ENCODE measurements around the gene CRTC1.

GRCh38 chr19:18831524-18832305, 148.2 kb downstream of the CRTC1 start, which contains the start of gene UPF1:
- TF ChIP-seq CTCF (IDR thresholded peaks at IDR 0.05): no peak
- 0 out of 2 replicates have a peak, but pooled peaks have one; percentile 9 for TF ChIP-seq NFYB (CRISPR knock-in tag; conservative IDR thresholded peaks at IDR 0.05; ENCODE audit: low read depth)
- TF ChIP-seq JUN (CRISPR knock-in tag; IDR thresholded peaks at IDR 0.05): peak; percentile 88
- TF ChIP-seq ZNF416 (CRISPR knock-in tag; IDR thresholded peaks at IDR 0.05): no peak
- no peak for TF ChIP-seq NR2C2 (CRISPR knock-in tag; IDR thresholded peaks at IDR 0.05)
- TF ChIP-seq, protein P1, sequence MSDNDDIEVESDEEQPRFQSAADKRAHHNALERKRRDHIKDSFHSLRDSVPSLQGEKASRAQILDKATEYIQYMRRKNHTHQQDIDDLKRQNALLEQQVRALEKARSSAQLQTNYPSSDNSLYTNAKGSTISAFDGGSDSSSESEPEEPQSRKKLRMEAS (CRISPR knock-in tag; IDR thresholded peaks at IDR 0.05): no peak
- TF ChIP-seq, protein P2, sequence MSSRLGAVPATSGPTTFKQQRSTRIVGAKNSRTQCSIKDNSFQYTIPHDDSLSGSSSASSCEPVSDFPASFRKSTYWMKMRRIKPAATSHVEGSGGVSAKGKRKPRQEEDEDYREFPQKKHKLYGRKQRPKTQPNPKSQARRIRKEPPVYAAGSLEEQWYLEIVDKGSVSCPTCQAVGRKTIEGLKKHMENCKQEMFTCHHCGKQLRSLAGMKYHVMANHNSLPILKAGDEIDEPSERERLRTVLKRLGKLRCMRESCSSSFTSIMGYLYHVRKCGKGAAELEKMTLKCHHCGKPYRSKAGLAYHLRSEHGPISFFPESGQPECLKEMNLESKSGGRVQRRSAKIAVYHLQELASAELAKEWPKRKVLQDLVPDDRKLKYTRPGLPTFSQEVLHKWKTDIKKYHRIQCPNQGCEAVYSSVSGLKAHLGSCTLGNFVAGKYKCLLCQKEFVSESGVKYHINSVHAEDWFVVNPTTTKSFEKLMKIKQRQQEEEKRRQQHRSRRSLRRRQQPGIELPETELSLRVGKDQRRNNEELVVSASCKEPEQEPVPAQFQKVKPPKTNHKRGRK (CRISPR knock-in tag; IDR thresholded peaks at IDR 0.05; ENCODE audit: borderline replicate concordance): no peak
- peak; percentile 82 for TF ChIP-seq FOXP1 (CRISPR knock-in tag; IDR thresholded peaks at IDR 0.05; ENCODE audit: borderline replicate concordance)
- TF ChIP-seq ZNF263 (CRISPR knock-in tag; IDR thresholded peaks at IDR 0.05; ENCODE audit: low read depth): no peak
- TF ChIP-seq ETV6 (CRISPR knock-in tag; IDR thresholded peaks at IDR 0.05): peak; percentile 48; the same call in 1 of the 2 replicates
- TF ChIP-seq ZNF121 (CRISPR knock-in tag; IDR thresholded peaks at IDR 0.05): peak; percentile 31; the same call in 1 of the 2 replicates
- TF ChIP-seq PRDM15 (CRISPR knock-in tag; IDR thresholded peaks at IDR 0.05): no peak
